ENCODE results near the gene CWC15.
"Not testable (repeated sequence)": the region's sequence is repeated elsewhere in the genome, so short reads cannot be mapped to it uniquely, and the experiment has no call there.

CWC15 gene

DNA sequence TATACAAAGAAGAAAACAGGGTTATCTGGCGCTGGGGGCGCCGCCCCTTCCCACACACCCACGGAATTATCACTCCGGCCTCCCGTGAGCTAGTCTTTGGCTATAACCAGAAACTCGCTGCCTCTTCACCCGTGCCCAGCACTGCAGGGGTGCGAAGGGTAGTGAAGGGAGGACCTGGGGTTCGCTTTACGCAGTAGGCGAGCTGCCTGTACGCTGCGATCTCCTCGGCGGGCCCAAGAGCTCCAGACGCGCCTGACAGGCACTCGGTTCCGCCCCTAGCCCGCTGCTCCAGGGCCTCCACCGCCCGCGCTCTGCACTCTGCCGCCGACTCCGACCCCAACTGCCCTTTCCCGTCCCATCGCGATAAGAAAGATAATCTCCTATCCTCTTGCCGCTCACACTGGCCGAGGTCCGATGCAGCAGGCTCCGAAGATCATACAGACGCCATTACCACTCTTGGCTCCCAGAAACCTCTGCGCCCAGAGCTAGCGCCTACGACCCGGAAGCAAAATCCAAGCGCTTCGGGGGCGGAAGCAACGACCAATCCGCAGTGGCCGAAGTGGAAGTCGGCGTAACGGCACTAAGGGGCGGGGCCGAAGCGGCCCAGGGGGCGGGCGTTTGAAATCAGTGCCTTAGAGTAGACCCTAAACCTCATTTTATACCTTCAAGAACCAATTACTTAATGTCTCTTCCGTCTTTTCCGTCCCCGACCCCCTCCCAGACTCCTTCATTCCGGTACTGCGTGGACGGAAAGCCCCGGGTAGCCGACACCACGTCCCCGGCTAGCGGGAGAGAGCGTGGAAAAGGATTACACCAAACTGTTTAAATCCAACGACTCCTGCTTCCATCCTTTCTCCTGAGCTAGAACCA lies at the start of gene CWC15, which contains the start of gene KDM4D:
CWC15 (minus strand) TSS at position 458 of the 870 bp plus-strand sequence. CDS start 1,371 bp downstream, outside the sequence.
KDM4D (plus strand) TSS at position 611 of the 870 bp plus-strand sequence. CDS start 23,664 bp downstream, outside the sequence.
- DNase-seq: peak; percentile 92 to 97

- not testable (repeated sequence) for DNase-seq
Observed at GRCh38 chr11:95021468-95021867, 48.1 kb upstream of the CWC15 start.

DNA sequence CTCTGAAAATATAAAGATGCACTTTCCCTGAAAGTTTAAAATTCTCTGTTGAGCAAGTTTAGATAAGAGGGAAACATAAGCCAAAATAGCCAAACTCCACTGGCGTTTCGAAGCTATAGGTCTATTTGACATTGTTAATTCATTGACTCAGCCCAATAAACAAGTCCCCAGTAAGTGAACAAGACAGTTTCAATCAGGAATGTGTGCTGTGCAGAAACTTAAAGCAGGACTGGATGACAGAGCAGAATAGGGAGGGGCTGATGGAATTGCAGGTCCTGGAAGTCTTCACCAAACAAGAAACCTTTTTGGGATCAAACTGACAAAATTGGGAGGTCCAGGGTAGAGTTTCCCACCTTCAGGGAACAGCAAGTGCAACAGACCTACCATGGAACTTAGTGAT lies 42.8 kb upstream of the CWC15 start:
- DNase-seq: no peak

- DNase-seq: no peak
Observed at GRCh38 chr11:95014184-95014821, 40.9 kb upstream of the CWC15 start.

GRCh38 chr11:95011376-95011775 lies 38.0 kb upstream of the CWC15 start:
- no peak for DNase-seq

- no peak for DNase-seq
Observed at GRCh38 chr11:95005642-95006041, 32.3 kb upstream of the CWC15 start.

DNA sequence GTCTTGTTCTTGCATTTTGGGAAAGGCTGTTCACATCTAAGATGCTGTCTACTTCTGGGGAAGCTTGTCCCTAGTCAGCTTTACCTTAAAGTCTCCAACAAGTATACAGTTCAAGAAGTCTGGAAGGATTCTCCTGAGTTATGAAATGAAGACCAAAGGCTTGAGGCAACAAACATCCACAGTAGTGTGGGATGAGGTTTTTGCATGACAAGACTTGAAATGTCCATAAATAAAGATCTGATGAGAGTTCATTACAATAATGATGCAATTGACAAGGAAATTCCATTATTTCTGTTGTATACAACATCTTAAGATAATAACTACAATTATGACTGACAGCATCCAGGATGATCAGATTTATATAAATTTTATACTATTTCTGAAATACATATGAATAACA lies 30.4 kb upstream of the CWC15 start:
- DNase-seq: no peak

DNA sequence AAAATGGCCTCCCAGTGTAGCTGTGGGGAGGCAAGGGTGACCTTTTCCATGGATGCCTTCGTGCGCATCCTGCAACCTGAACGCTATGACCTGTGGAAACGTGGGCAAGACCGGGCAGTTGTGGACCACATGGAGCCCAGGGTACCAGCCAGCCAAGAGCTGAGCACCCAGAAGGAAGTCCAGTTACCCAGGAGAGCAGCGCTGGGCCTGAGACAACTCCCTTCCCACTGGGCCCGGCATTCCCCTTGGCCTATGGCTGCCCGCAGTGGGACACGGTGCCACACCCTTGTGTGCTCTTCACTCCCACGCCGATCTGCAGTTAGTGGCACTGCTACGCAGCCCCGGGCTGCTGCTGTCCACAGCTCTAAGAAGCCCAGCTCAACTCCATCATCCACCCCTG lies 24.9 kb upstream of the CWC15 start:
- DNase-seq: no peak

DNA sequence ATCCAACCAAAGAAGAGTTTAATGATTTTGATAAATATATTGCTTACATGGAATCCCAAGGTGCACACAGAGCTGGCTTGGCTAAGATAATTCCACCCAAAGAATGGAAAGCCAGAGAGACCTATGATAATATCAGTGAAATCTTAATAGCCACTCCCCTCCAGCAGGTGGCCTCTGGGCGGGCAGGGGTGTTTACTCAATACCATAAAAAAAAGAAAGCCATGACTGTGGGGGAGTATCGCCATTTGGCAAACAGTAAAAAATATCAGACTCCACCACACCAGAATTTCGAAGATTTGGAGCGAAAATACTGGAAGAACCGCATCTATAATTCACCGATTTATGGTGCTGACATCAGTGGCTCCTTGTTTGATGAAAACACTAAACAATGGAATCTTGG lies 24.1 kb upstream of the CWC15 start:
- DNase-seq: no peak

- no peak for DNase-seq
Observed at GRCh38 chr11:94993400-94993943, 20.1 kb upstream of the CWC15 start.

DNA sequence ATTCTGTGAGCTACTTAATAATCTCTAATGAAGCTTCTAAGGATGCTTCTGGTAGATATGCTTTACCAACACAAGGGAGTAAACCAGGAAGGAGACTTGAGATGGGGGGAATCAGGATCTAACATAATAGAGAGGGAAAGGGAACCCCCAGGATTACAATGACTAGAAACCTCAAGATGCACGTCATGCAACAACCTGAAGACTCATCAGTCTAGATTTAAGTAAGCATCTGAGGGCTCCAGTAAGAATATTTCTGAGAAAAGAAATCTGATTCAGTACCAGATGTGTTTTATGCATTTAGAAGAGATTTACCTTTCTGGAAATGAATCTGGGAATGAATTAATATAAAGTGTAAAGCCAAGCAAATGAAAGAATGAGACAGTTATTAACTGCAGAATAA lies 15.4 kb upstream of the CWC15 start:
- no peak for DNase-seq

GRCh38 chr11:94987378-94987777 lies 14.0 kb upstream of the CWC15 start:
- DNase-seq: no peak

DNA sequence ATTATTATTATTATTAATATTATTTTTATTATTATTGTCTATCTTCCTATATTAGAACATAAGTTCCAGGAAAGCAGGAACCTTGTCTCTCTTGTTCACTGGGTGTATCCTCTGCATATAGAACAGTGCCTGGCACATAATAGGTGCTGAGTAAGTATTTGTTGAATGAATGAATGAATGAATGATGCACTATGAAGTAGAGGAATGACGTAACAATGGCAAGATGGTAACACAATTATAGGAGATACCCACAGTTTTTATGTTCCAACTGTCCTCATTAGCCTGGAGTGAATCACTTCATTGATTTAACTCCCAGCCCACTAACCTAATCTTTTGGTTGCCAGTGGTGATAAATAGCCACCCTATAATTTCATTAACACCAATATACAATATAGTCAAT lies 2.2 kb upstream of the CWC15 start:
- no peak for DNase-seq

DNA sequence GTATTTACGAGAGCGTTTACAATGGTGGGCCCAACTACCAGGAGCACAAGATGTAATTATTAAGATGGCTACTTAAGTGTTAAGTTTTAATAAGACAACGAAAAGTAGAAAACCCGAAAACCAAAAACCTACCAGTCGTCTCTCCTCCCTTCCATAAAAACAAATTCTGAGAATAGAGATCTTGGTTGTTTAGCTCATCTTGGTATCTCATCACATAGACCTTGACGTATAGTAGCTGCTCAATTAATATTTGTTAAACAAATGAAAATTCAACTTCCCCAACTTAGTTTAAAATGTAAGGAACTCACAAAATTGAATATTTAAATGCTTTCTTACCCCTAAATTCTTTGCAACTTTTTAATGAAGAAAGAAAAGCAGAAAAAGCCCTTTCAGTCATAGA lies 822 bp upstream of the CWC15 start:
- DNase-seq: no peak

- no peak for DNase-seq
Observed at GRCh38 chr11:94972700-94973098, 657 bp downstream of the CWC15 start.

- peak in 1 of 2 experiments; percentile 24 for DNase-seq
Observed at GRCh38 chr11:94968334-94968958, 4.9 kb downstream of the CWC15 start.

DNA sequence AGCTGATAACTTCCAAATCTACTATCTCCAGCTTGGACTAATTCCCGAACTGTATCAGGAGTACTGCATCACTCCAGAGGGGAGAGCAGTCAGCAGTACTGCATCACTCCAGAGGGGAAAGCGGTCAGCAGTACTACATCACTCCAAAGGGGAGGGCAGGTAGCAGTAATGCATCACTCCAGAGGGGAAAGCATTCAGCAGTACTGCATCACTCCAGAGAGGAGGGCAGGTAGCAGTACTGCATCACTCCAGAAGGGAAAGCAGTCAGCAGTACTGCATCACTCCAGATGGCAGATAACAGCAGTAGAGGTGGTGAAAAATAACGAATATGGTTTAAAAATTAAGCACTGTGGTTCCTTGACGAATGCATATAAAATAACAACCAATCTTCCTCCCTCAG lies 8.4 kb downstream of the CWC15 start:
- no peak for DNase-seq

DNA sequence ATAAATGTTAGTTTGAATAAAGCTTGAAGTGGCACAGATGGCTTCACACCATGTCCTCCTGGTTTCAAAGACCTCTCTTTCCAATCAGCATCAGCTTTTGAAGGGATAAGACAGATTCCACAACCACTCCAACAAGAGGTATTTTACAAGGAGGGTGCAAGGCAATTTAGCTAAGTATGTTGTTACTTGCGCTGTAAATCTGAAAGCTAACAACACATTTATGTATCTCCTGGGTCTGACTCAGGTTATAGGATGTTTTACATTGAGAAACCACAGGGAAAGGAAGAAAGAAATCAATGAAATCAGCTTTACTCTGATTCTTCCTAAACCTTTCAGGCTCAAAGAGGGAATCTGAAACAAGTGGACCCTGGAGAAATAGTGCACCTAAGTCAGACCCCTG lies 12.1 kb downstream of the CWC15 start:
- no peak for DNase-seq

GRCh38 chr11:94960488-94960887 lies 12.9 kb downstream of the CWC15 start:
- DNase-seq: no peak

- no peak for DNase-seq
Observed at GRCh38 chr11:94959179-94959578, 14.2 kb downstream of the CWC15 start.

DNA sequence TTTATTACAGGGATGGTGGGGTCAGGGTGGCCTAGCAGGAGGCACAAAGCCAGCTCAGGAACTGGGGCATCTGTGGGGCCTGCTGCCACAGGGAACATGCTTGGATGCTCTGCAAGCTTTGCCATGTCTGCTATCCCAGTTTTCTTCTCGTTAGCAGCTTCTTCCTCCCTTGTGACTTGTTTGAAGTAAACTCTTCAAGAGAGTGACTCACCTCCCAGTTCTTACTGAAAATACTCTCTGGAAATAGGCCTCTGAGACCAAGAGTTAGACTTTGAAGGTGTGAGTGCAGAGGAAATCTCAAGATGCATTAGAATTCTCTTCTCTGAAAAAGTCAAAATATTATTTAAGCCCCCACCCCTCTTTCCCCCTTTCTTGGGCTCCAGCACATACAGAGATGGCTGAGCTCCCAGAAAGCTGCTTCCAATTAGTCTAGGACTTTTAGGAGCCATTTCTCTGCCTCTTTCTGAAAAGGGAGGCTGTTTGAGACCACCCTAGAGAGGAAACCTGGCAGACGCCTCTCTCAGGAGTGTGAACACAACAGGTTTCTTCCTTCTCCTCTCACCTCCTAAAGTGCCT lies 15.1 kb downstream of the CWC15 start:
- DNase-seq: no peak

DNA sequence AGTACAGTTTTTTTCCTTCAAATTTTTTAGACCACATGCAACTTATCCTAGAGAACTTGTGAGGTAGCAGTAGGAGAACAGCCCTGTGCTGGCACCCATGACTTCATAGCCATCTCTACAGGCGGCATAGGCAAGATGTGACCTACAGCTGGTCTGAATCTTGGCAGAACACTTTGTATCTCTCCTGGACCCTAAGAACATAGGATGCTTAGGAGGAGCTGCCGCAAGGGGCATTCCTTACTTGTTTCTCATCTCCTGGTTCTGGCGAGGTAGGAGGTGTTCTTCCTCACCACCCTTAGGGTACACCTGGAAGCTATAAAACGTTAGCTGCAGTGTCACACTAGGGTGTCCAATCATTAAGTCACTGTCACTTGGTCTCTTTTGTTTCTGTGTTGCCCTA lies 16.4 kb downstream of the CWC15 start:
- DNase-seq: no peak

GRCh38 chr11:94954753-94955152 lies 18.6 kb downstream of the CWC15 start:
- no peak for DNase-seq
